ENCODE results near the gene CSNK2A3. TPM values are rescaled to one million over a fixed set of nuclear protein-coding genes. Genes with fewer than 3 reads are reported as not detected.

Gene CSNK2A3
- total RNA-seq, 1 experiment from 2014 or later = 2.3 TPM

DNA sequence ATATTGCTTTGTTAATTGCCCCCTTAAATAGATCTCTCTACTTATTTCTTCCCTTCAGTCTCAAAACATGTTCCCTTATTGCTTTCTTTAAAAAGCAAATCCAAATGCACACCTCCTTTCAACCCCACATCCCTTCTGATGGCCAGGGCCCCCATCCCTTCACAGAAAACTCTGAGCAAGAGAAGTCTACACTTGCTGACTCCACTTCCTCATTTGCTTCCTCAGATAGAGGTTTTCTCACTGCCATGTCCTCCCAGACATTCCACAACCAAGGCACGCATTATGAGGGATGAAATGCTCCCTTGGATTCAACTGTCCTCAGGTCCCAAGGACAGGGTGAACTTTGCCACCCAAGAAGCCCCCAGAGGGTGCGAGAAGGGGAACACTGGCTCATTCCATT, 43.1 kb downstream of the CSNK2A3 start:
- CTCF ChIA-PET = no interaction called here
- H3K27ac ChIP-seq (ENCODE audit: low read length) = no peak overlapping the region

DNA sequence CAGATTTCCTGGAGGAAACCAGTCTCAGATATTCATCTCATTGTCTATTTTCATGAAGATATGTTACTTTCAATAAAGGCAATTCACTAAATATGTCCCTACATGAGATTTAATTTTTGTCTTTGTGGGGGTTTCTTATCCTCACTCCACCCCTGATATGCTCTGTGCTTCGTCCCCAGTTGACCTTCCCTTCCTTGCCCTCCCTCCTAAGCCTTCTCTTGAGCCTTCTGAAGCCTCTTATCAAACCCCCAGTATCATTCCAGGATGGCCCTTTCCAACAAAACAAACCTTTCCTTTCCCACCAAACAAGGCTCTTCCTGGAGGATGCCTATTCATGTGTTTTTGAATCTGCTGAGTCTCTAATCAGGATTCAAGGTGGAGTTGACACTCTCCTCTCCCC, 44.8 kb downstream of the CSNK2A3 start:
- Histone ChIP-seq H3K4me3 (ENCODE audit: low read length) (no peak overlapping the region), H3K9me3 (ENCODE audit: low read length) (no peaks in the 10 kb centered on the region), H3K9me2 (replicated peaks; ENCODE audit: low read length) (no peaks in the 10 kb centered on the region), H3F3A (ENCODE audit: low read length, unreplicated experiment) (no peaks in the 10 kb centered on the region), H3K27me3 (ENCODE audit: low read length) (no peaks in the 10 kb centered on the region), H2AFZ (ENCODE audit: low read length) (no peak overlapping the region), H3K79me2 (ENCODE audit: low read length) (no peaks in the 10 kb centered on the region), H3K9ac (ENCODE audit: low read length) (no peak overlapping the region), H4K20me1 (ENCODE audit: low read length) (no peaks in the 10 kb centered on the region), H3K27ac (ENCODE audit: low read length) (no peak overlapping the region), H3K4me1 (ENCODE audit: insufficient read depth, low read length) (peaks cover 5% of the 10 kb centered on the region), H3K36me3 (ENCODE audit: low read depth, low read length) (no peaks in the 10 kb centered on the region), H3K4me2 (ENCODE audit: low read length) (no peak overlapping the region)
- DNase-seq = no peak
- no peak for TF ChIP-seq EZH2phosphoT487 (IDR thresholded peaks at IDR 0.05; ENCODE audit: borderline replicate concordance, low read length)
- no peak for TF ChIP-seq CTCF (conservative IDR thresholded peaks at IDR 0.05; ENCODE audit: low read depth, low read length)
- TF ChIP-seq EZH2 (IDR thresholded peaks at IDR 0.05; ENCODE audit: low read length, unreplicated experiment) = no peak
- ChIA-PET POLR2A (ENCODE audit: unreplicated experiment) (no interaction called here), CTCF (no interaction called here)
- intact Hi-C loops (cut with micrococcal nuclease) = no loop called here
- no peak for ATAC-seq
- BruUV-seq (replicated peaks) = no TSS peak

More for the DNA sequence above, 43.1 kb downstream of the CSNK2A3 start:
- Histone ChIP-seq H3K9ac (ENCODE audit: low read length) (no peak overlapping the region), H3K9me2 (replicated peaks; ENCODE audit: low read length) (no peaks in the 10 kb centered on the region), H3K27me3 (ENCODE audit: low read length) (no peaks in the 10 kb centered on the region), H3K9me3 (ENCODE audit: low read length) (no peaks in the 10 kb centered on the region), H3K4me2 (ENCODE audit: low read length) (no peak overlapping the region), H3K4me1 (ENCODE audit: insufficient read depth, low read length) (peaks cover 15% of the 10 kb centered on the region), H3K79me2 (ENCODE audit: low read length) (no peaks in the 10 kb centered on the region), H3F3A (ENCODE audit: low read length, unreplicated experiment) (no peaks in the 10 kb centered on the region), H2AFZ (ENCODE audit: low read length) (no peak overlapping the region), H4K20me1 (ENCODE audit: low read length) (no peaks in the 10 kb centered on the region), H3K4me3 (ENCODE audit: low read length) (no peak overlapping the region), H3K36me3 (ENCODE audit: low read depth, low read length) (no peaks in the 10 kb centered on the region)
- no peak for TF ChIP-seq CTCF (conservative IDR thresholded peaks at IDR 0.05; ENCODE audit: low read depth, low read length)
- no peak for TF ChIP-seq EZH2phosphoT487 (IDR thresholded peaks at IDR 0.05; ENCODE audit: borderline replicate concordance, low read length)
- no peak for TF ChIP-seq EZH2 (IDR thresholded peaks at IDR 0.05; ENCODE audit: low read length, unreplicated experiment)
- DNase-seq = no peak
- intact Hi-C loops (cut with micrococcal nuclease) = no loop called here
- ATAC-seq = no peak
- POLR2A ChIA-PET (ENCODE audit: unreplicated experiment) = no interaction called here
- BruUV-seq (replicated peaks) = no TSS peak

DNA sequence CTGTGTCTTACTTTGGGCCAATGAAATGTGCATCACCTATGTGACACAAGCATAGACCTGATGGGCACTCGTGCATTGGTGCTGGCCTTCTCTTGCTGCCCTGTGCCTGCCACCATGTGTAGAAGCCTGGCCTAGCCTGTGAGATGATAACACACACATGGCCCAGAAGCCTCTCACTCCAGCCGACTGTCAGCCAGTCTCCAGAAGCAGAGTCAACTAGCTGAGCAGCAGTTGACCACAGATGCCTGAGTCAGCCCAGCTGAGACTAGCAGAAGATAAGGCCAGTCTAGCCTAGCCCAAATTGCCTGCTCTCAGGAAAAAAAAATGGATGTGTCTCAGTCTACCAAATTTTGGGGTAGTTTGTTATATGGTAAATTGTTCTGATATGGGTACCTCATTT, 46.2 kb downstream of the CSNK2A3 start:
- Histone ChIP-seq H3K36me3 (ENCODE audit: low read depth, low read length) (no peaks in the 10 kb centered on the region), H3K4me2 (ENCODE audit: low read length) (no peak overlapping the region), H3K27me3 (ENCODE audit: low read length) (no peaks in the 10 kb centered on the region), H2AFZ (ENCODE audit: low read length) (no peak overlapping the region), H3K79me2 (ENCODE audit: low read length) (no peaks in the 10 kb centered on the region), H3K9me3 (ENCODE audit: low read length) (no peaks in the 10 kb centered on the region), H3K4me3 (ENCODE audit: low read length) (no peak overlapping the region), H3K4me1 (ENCODE audit: insufficient read depth, low read length) (no peaks in the 10 kb centered on the region), H4K20me1 (ENCODE audit: low read length) (no peaks in the 10 kb centered on the region), H3K9ac (ENCODE audit: low read length) (no peak overlapping the region), H3F3A (ENCODE audit: low read length, unreplicated experiment) (no peaks in the 10 kb centered on the region), H3K9me2 (replicated peaks; ENCODE audit: low read length) (no peaks in the 10 kb centered on the region), H3K27ac (ENCODE audit: low read length) (no peak overlapping the region)
- ATAC-seq (no peak), DNase-seq (no peak)
- no TSS peak for BruUV-seq (replicated peaks)
- ChIA-PET CTCF (no interaction called here), POLR2A (ENCODE audit: unreplicated experiment) (no interaction called here)
- no peak for TF ChIP-seq EZH2phosphoT487 (IDR thresholded peaks at IDR 0.05; ENCODE audit: borderline replicate concordance, low read length)
- no peak for TF ChIP-seq EZH2 (IDR thresholded peaks at IDR 0.05; ENCODE audit: low read length, unreplicated experiment)
- no peak for TF ChIP-seq CTCF (conservative IDR thresholded peaks at IDR 0.05; ENCODE audit: low read depth, low read length)
- intact Hi-C loops (cut with micrococcal nuclease) = no loop called here
